Inferior parietal cortex (tissue), 1 donor: Measurements from ENCODE around the gene LYPD6.
A peak's percentile ranks its signal among the peaks of the same experiment; 100 is the strongest.
"Not testable (repeated sequence)": the region's sequence is repeated elsewhere in the genome, so short reads cannot be mapped to it uniquely, and the experiment has no call there.

Experiments used
- DNase-seq: peaks from one replicate; pipeline ENCODE4 v3.0.0-alpha.2; 2016; ENCODE audit errors: extremely low spot score

Gene LYPD6, protein sequence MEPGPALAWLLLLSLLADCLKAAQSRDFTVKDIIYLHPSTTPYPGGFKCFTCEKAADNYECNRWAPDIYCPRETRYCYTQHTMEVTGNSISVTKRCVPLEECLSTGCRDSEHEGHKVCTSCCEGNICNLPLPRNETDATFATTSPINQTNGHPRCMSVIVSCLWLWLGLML

DNA sequence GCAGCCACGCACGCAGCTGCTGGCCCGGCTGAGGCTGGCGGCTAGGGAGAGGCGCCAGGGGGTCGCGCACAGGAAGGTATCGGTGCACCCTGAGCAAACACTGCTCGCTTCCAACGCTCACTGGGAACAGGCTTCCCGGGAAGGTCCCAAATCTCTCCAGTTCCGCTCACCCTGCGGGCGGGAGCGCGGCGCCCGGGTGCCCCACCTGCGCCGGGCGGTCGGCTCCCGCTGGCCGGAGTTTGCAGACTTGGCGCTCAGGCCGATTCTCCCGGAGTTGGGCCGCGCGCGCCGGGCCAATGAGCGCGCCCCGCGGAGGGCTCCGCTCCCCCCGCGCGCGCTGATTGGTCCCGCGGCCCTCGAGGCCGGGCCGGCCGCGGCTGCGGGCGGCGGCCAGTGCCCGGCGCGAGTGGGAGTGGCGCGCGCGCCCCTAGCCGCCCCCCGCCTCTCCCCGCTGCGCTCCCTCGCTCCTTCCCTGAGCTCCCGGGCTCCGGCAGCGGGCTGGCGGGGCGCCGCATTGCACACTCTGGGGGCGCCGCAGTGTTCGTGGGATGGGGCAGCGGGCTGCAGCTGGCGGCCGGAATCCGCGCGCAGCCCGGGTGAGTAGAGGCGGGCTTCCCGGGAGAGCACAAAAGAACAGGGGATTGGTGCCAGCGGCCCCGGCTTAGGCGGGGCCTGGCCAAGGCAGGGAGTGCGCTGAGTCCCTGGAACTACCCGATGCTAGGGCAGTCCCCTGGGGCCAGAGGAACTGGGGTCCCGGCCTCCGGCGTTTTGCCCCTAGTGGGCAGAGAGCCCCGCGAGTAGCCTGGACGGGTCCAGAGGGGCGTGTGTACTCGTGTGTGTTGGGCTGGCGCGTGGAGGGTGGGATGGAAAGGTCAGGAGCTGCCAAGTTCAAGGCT, at the start of gene LYPD6:
Gene LYPD6, plus strand, starts transcription at position 461 of the 896 bp plus-strand sequence. CDS start 107,122 bp downstream, outside the sequence.
- DNase-seq, result peak; percentile 64

- no peak for DNase-seq
Measured at GRCh38 chr2:149281441-149281840, 48.9 kb upstream of the LYPD6 start.

- no peak for DNase-seq
Measured at GRCh38 chr2:149290662-149291061, 39.7 kb upstream of the LYPD6 start.

- DNase-seq, result no peak
Measured at GRCh38 chr2:149291881-149292280, 38.5 kb upstream of the LYPD6 start.

DNA sequence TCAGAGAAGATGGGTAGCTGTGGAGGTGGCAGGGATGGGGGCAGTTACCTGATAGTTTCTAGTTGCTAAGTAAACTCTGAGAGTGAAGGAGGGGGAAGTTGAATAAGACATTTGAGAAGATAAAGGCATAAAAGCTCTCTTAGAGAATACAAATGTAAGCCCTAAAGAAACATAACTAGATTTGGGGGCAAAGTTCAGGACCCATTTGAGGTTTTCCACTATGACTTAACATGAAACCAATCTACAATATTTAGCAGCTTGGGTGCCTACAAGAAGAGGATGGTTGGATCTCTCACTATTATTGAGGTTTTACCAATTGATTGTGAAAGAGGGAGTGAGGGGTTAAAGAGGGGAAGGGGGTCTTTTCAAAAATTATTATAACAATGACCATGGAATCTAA, 34.4 kb upstream of the LYPD6 start:
- DNase-seq, result no peak

GRCh38 chr2:149307014-149307413, 23.4 kb upstream of the LYPD6 start:
- no peak for DNase-seq

DNA sequence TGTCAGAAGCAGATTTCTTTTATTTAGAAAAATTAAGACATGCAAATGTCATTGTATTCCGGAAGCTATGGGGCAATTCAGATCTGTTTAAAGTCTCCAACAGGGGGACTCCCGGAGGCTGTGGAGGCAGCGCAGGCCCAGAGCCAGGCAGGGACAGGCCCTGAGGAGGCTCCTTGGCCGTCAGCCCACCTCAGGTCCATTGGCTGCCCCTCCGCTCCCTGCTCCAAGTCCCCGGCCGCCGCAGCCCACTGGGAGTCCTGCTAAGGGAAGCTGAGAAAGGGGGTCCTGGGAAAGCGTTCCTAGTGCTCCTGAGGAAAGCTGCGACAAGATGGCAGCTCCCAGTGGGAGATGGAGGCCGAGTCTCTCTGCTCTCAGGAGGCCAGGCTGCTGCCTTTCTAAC, 20.0 kb upstream of the LYPD6 start:
- DNase-seq, result no peak

DNA sequence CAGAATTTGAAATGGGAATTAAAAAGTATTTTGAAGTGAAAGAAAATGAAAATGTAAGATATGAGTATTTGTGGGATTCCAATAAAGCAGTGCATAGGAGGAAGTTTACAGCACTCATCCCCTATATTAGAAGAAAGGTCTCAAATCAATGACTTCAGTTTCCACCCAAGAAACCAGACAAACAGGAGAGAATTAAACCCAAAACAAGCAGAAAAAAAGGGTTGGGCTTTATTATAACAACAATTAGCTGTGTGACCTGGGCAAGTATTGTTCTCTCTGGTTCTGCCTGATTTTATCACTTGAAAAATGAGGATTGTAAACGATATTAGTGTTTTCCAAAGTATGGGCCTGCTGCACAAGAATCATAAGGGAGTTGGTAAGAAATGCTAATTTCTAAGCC, 18.3 kb upstream of the LYPD6 start:
- DNase-seq, result no peak

DNA sequence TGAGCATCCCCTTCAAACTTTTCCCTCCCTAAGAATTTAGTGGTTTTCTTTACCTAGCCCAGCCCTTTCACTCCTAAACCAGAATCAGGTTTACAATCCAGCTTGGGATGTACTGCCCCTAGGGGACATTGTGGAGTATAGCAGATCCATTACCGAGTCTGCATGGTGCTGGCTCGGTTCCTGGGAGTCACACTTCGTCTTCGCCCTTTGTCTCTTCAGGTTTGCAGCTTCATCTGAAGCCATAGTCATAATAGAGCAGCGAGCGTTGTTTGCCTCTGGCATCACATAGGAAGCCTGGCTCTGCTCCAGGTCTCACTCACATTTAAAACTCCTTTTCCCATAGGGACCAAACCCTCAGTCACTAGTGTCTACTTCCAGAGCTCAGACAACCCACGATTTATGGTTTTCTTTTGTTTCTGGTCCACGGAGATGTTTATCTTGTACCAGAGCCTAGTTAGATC, 16.8 kb upstream of the LYPD6 start:
- DNase-seq, result peak; percentile 55

- DNase-seq, result no peak
Measured at GRCh38 chr2:149314687-149315086, 15.7 kb upstream of the LYPD6 start.

DNA sequence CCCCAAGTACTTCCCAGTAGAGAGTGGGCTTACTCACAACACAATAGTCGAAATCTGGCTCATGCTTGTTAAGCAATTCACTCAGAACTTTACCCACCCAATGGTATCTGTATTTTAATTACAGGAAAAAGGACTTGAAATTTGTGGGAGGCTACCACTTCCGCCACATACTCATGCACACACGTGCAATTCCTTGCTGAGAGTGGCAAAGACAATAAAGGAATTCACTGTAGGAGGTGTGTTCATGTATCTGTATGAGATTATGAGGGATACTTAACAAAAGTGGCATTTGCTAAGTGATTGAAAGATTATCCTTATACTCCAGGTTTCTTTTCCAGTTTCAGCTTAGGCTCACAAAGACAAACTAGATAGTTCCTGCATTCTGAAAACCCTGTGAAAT, 14.9 kb upstream of the LYPD6 start:
- no peak for DNase-seq

DNA sequence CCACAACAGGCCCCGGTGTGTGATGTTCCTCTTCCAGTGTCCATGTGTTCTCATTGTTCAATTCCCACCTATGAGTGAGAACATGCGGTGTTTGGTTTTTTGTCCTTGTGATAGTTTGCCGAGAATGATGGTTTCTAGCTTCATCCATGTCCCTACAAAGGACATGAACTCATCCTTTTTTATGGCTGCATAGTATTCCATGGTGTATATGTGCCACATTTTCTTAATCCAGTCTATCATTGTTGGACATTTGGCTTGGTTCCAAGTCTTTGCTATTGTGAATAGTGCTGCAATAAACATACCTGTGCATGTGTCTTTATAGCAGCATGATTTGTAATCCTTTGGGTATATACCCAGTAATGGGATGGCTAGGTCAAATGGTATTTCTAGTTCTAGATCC, 11.8 kb upstream of the LYPD6 start:
- not testable (repeated sequence) for DNase-seq

DNA sequence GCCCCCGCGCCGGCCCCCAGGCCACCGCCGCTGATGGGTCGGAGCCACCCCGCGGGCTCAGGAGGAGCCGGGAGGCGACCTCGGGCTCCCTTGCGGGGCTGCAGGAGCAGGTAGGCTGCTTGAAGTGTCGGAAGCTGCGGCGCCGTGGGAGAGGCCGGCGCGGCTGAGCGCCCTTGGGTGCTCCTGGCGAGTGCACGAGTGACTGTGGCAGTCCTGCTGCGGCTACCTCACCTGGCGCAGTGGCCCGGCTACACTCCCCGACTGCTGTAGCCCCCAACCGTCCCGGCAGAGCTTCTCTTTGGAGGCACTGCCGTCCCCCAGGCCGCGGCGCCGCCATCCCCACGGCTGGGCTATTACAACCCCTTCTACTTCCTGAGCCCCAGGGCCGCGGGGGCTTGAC, 10.0 kb upstream of the LYPD6 start:
- DNase-seq, result no peak

DNA sequence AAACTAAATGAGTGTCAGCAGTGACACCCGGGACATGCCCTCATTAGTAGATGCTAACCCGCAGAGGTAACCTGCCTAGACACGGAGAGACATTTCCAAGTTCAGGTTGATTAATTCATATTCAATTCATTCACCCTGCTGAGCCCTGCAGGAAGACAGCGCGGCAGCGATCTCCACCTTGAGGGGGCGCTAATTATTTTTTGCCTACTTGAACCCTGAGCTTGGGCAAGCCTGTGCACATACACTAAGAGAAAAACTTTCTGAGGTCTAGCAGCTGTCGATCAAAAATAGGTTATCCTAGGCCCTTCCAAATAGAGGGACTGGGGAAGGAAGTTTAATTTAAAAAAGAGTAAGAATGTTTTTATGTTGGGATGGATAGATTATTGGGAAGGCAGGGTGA, 1.3 kb upstream of the LYPD6 start:
- no peak for DNase-seq

GRCh38 chr2:149329489-149330126, 779 bp upstream of the LYPD6 start:
- peak; percentile 7 for DNase-seq

DNA sequence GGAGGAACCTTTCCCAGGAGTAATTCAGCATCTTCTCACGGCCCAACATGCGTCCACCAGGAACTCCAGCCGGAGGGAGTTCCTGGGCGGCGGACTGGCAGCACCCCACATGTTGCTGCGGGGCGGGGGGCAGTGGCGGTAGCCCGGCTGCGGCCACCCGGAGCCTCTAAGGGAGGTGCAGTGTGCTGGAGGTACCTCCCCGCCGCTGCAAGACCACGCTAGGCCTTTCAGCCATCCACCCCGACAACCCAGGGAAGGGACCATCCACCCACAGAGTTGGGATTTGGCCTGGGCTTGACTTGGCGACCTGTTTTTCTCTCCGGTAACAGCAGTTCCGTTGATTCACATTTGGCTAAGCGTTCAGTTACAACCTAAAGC, 625 bp downstream of the LYPD6 start:
- no peak for DNase-seq

- no peak for DNase-seq
Measured at GRCh38 chr2:149332364-149332763, 2.0 kb downstream of the LYPD6 start.

DNA sequence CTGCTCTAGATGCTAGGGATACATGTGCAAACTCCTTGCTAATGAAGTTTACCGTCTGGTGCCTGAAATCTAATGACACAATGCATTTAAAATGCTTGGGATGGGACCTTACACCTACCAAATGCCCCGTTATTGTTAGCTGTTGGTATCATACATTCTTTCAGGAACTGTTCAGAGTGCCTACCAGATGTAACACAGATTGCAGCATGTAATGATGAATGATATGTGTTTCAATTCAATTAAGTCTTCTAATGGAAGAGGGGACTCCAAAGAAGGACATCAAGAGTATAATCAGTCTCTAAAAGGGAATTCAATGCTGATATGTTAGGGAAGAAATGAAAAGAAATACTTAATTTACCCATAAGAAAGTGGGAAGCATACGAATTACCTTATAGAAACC, 3.2 kb downstream of the LYPD6 start:
- no peak for DNase-seq

GRCh38 chr2:149334156-149334555, 3.8 kb downstream of the LYPD6 start:
- DNase-seq, result no peak

DNA sequence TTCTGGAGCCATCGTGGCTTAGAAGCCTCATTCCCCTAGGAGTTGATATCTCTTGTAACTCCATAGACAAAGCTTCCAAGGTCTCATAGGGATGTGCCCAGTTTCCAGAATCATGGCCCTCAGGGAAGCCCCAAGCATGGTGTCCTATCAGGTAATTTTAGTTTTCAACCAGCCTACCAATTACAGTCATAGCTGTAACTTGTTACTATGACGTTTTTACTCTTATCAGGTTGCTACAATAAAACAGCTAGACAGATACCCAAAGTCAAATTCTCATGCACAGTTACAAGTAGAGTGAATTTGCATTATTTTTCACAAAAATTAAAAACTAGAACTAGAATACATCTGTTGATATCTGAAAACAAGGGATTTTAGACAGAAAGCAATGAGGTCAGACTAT, 8.9 kb downstream of the LYPD6 start:
- DNase-seq, result no peak

- DNase-seq, result no peak
Measured at GRCh38 chr2:149342509-149342908, 12.1 kb downstream of the LYPD6 start.

- DNase-seq, result no peak
Measured at GRCh38 chr2:149344105-149344504, 13.7 kb downstream of the LYPD6 start.

GRCh38 chr2:149346272-149346671, 15.9 kb downstream of the LYPD6 start:
- DNase-seq, result no peak
